NCI-H2227 (cell line): ENCODE results near the gene COL27A1.

Experiments used
- DNase-seq: peaks from one replicate; lab custom pipeline; 2025; ENCODE audit not compliant: unreplicated experiment; lab: John Stamatoyannopoulos, UW

The COL27A1 gene

GRCh38 chr9:114221706-114222465 lies 66.5 kb downstream of the COL27A1 start:
- no peak for DNase-seq

- no peak for DNase-seq
Measured at GRCh38 chr9:114223564-114224246, 68.4 kb downstream of the COL27A1 start.

GRCh38 chr9:114224247-114224610 lies 68.9 kb downstream of the COL27A1 start:
- DNase-seq: no peak

- no peak for DNase-seq
Measured at GRCh38 chr9:114225561-114226212, 70.3 kb downstream of the COL27A1 start.

- DNase-seq: no peak
Measured at GRCh38 chr9:114226246-114227055, 71.1 kb downstream of the COL27A1 start.

GRCh38 chr9:114227288-114228015 lies 72.1 kb downstream of the COL27A1 start:
- DNase-seq: no peak

- DNase-seq: no peak
Measured at GRCh38 chr9:114228016-114228808, 72.9 kb downstream of the COL27A1 start.

GRCh38 chr9:114229295-114229694 lies 74.0 kb downstream of the COL27A1 start:
- no peak for DNase-seq

GRCh38 chr9:114230068-114230467 lies 74.7 kb downstream of the COL27A1 start:
- no peak for DNase-seq

- no peak for DNase-seq
Measured at GRCh38 chr9:114231273-114231672, 75.9 kb downstream of the COL27A1 start.

GRCh38 chr9:114231719-114232449 lies 76.5 kb downstream of the COL27A1 start:
- DNase-seq: no peak

GRCh38 chr9:114233491-114234185 lies 78.3 kb downstream of the COL27A1 start:
- no peak for DNase-seq

- DNase-seq: no peak
Measured at GRCh38 chr9:114235033-114235661, 79.8 kb downstream of the COL27A1 start.

GRCh38 chr9:114236391-114237138 lies 81.2 kb downstream of the COL27A1 start:
- DNase-seq: no peak

- DNase-seq: no peak
Measured at GRCh38 chr9:114237247-114237646, 81.9 kb downstream of the COL27A1 start.

- no peak for DNase-seq
Measured at GRCh38 chr9:114237781-114238180, 82.4 kb downstream of the COL27A1 start.

GRCh38 chr9:114238472-114238871 lies 83.1 kb downstream of the COL27A1 start:
- no peak for DNase-seq
